ENCODE measurements around the gene C20orf204.
"Not testable (repeated sequence)": the region's sequence is repeated elsewhere in the genome, so short reads cannot be mapped to it uniquely, and the experiment has no call there.

The C20orf204 gene

DNA sequence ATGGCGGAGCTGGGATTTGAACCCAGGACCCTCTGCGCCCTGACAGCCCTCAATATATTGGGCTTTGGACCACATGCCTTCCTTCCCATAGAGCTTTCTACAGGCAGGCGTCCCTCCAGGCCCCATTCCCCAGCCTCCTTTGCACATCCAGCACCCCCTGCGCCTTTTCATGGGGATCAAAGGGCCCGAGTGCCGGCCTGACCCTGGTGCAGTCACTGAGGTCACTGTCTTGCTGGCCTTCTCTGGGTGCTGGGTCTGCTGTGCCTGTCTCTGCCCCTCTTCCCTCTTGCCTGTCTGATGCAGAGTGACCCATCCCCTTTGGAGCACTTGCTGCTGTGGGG, 45.6 kb downstream of the C20orf204 start:
- in situ Hi-C loops (cut with MboI; ENCODE audit: low sequenced_read_pairs), result no loop called here

DNA sequence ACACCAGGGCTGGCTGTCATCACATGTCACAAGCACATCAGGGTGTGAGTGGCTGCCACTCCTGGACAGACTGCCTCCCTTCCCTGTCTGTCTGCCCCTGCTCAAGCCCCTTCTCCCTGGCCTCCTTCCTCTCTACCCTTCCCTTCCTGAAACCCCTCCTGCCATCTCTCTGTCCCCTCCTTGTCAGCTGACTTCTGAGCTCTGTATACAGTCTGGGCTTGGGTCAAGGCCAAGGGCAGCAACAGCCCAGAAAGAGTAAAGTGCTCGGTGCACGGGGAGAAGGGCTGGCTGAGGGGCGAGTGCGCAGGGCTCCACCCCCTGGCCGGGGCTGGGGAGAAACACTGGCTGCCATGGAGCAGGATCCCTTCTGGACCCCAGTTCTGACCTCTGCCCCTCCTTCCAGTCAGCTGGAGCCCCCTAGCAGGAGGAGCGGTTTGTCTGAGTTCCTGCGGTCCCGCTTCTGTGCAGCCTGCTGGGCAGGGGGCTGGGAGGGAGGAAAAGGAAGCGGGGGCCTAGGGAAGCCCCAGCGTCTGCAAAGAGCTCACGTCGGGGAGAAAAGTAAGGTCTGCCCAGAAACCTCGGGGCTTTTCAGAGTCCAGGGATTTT, 46.2 kb downstream of the C20orf204 start:
- in situ Hi-C loops (cut with MboI; ENCODE audit: low sequenced_read_pairs), result no loop called here

DNA sequence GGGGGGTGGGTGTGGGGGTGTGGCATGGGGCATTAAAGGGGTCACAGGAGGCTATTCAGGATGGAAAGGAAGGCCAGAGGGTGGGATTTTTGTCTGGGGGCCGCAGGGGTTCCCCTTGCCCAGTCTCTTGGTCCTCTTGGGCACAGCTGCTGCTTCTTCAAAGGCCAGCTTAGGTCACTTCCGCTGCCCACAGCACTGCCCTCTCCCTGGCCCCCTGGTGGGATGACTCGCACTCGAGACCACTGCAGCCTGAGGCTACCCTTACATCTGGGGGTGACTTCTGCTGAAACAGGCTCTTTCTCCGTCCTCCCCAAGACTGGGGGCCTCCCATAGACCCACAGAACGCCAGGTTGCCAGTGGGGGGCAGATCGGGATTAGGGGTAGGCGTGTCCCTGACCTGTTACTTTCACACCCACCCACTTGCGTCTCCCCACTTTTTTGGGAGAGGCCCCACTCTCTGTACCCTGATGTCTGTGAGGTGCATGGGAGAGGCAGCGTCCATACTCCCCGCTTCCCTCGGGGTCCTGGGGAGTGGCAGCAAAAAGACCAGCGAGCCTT, 46.9 kb downstream of the C20orf204 start:
- in situ Hi-C loops (cut with MboI; ENCODE audit: low sequenced_read_pairs), result no loop called here

DNA sequence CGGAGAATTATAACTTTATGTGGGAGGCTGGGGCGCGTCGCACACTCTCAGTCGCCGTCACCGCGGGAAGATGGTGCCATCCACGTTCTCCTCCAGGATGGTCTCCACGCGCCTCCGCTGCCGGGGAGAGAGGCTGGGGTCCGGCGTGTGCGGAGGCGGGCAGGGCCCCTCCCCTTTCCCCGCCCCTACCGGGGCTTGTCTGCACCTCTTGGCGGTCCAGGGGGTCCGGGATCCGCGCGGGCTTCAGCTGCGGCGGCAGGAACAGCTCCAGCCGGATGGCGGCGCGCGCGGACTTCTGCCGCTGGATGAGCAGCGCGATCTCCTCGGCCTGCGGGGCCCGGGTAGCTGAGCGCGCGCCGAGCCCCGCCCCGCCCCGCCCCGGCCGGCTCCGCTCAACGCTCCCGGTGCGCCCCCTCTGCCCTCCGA, 47.4 kb downstream of the C20orf204 start:
- in situ Hi-C loops (cut with MboI; ENCODE audit: low sequenced_read_pairs), result no loop called here

DNA sequence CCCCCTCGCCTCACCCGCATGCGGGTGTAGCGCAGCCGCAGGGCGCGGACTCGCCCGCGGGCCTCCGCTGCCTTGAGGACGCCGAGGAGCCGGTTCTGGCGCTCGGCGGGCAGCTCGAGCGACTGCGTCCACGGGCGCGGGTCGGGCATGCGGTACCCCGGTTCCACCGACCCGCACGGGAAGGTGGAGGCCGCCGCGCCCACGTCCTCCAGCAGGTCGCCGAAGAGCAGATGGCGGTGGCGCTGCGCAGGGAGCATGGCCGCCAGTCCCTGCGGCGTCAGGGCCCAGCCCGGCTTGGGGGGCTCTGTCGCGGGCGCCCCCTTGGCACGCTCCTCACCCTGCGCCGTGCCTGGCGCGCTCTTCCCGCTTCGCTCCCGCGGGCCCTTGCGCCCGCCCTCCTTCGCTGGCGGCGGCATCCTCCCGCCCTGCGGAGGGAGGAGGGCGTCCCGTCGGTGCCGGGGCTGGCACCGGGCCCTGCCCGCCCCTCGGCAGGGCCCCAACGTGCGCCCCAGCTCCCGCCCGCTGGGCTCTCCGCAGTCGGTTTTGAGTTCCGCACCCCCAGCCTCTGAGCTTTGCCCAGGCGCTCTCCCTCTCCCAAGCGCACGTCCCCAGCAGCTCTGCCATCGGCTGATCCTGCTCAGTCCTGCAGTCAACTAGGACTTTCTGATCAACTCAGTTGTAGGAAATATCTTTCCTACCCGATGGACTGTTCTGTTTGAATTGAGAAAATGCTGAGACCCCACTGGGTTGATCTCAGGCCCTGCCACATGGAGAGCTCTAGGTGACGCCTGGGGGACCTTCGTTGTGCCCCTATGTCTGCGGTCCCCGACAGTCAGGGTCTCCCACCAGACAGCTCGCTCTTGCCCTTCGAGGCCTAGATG, 48.1 kb downstream of the C20orf204 start, which contains the start of gene LKAAEAR1:
TSS of gene LKAAEAR1 (minus strand) at position 595 of the 881 bp plus-strand sequence. CDS start at position 416, 179 bp downstream.
- in situ Hi-C loops (cut with MboI; ENCODE audit: low sequenced_read_pairs), result no loop called here

DNA sequence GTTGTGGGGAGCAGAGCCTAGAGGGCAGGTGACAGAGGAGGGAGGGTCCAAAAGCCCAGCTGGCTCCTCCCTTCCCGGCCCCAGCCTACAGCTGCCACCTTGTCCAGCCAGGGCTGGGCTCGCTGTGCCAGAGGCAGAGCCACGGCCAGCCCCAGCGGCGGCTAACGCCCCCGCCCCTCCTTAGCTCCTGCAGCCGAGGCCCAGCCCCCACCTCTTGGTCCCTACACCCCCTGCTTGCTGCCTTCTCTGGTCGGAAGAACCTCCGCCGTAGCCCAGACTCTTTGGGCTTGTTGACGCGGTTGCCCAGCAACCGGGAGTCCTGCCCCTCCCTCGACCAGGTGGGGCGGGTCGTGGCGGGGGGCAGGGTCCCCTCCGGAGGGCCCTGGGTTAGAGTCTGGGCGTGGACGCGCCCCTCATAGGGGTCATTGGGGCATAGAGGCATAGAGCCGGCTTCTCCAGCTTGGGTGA, 48.7 kb downstream of the C20orf204 start:
- in situ Hi-C loops (cut with MboI; ENCODE audit: low sequenced_read_pairs), result no loop called here

DNA sequence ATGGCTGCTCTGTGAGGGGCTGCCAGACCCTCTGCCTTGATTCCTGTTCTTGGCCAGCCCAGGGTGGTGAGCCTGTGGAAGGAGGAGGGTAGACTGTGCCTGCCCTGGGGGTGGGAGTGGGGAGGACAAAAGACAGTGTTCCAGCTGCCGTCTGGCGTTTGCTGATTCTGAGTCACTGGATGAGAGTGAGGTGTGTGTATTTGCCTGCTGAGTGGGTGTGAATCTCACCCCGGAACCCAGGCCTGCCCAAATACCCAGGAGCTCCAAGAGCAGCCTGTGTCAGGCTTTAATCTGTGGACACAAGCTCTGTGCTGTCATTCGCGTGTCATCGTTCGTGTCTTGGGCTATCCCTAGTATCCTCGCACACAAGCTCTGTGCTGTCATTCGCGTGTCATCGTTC, 50.8 kb downstream of the C20orf204 start:
- in situ Hi-C loops (cut with MboI; ENCODE audit: low sequenced_read_pairs), result no loop called here

DNA sequence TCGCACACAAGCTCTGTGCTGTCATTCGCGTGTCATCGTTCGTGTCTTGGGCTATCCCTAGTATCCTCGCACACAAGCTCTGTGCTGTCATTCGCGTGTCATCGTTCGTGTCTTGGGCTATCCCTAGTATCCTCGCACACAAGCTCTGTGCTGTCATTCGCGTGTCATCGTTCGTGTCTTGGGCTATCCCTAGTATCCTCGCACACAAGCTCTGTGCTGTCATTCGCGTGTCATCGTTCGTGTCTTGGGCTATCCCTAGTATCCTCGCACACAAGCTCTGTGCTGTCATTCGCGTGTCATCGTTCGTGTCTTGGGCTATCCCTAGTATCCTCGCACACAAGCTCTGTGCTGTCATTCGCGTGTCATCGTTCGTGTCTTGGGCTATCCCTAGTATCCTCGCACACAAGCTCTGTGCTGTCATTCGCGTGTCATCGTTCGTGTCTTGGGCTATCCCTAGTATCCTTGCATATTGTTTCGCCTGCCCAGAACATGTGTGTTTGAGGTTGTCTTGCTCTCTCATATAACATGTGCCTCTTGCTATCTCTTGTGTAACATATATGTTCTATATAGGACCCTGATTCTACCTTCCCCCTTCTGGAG, 51.3 kb downstream of the C20orf204 start:
- in situ Hi-C loops (cut with MboI; ENCODE audit: low sequenced_read_pairs), result not testable (repeated sequence)

DNA sequence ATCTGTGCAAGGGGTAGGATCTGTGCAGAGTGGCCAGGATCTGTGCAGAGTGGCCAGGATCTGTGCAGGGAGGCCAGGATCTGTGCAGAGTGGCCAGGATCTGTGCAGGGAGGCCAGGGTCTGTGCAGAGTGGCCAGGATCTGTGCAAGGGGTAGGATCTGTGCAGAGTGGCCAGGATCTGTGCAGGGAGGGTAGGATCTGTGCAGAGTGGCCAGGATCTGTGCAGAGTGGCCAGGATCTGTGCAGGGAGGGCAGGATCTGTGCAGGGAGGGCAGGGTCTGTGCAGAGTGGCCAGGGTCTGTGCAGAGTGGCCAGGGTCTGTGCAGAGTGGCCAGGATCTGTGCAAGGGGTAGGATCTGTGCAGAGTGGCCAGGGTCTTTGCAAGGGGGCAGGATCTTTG, 52.6 kb downstream of the C20orf204 start:
- in situ Hi-C loops (cut with MboI; ENCODE audit: low sequenced_read_pairs), result not testable (repeated sequence)
